GM12874 (cell line): ENCODE data around the gene TTC21A.

ENCODE experiments used
- CTCF ChIP-seq: IDR thresholded peaks from 2 replicates; pipeline ENCODE4 v1.5.1; 2011; ENCODE audit warnings: low read depth, mild to moderate bottlenecking, control low read depth, low read length, moderate library complexity; ENCODE audit not compliant: insufficient read depth

Gene TTC21A

GRCh38 chr3:39150803-39151631, 43.5 kb downstream of the TTC21A start:
- TF ChIP-seq CTCF = no peak

GRCh38 chr3:39153977-39154279, 46.4 kb downstream of the TTC21A start:
- TF ChIP-seq CTCF = no peak

GRCh38 chr3:39154280-39155021, 47.0 kb downstream of the TTC21A start:
- TF ChIP-seq CTCF = no peak

- TF ChIP-seq CTCF = no peak
Observed at GRCh38 chr3:39156421-39156820, 48.9 kb downstream of the TTC21A start.

GRCh38 chr3:39157359-39157758, 49.9 kb downstream of the TTC21A start:
- TF ChIP-seq CTCF = no peak

- no peak for TF ChIP-seq CTCF
Observed at GRCh38 chr3:39158148-39158715, 50.8 kb downstream of the TTC21A start.

GRCh38 chr3:39164414-39164813, 56.9 kb downstream of the TTC21A start:
- no peak for TF ChIP-seq CTCF
